ENCODE results near the gene MYT1.

DNA sequence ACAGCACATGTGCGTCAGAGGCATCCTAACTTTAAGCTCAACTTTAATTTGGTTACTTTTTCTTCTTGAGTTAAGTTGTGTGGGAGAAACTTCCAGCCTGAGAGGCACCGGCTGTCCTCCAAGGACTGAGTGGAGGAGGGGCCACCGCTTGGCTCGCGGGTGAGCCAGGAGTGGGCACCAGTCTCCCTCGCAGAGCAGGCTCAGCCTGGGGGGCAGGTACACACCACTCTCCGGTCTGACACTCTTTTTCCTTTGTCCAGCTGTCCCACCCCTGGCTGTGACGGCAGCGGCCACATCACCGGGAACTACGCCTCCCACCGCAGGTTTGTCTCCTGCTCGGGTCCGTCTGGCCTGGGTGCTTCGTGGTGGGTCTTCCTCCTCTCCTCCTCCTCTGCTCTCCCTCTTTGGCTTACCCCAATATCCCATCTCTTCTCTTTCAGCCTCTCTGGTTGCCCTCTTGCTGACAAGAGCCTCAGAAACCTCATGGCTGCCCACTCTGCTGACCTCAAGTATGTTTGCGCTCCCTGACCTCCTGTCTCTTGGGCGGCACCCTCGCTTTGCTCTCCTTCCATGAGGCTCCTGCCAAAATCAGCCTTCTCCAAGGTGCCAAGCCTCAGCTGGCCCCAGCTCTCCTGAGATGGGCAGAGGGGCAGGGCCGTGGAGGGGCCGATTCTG, 58.7 kb downstream of the MYT1 start:
- TF ChIP-seq, protein P1, sequence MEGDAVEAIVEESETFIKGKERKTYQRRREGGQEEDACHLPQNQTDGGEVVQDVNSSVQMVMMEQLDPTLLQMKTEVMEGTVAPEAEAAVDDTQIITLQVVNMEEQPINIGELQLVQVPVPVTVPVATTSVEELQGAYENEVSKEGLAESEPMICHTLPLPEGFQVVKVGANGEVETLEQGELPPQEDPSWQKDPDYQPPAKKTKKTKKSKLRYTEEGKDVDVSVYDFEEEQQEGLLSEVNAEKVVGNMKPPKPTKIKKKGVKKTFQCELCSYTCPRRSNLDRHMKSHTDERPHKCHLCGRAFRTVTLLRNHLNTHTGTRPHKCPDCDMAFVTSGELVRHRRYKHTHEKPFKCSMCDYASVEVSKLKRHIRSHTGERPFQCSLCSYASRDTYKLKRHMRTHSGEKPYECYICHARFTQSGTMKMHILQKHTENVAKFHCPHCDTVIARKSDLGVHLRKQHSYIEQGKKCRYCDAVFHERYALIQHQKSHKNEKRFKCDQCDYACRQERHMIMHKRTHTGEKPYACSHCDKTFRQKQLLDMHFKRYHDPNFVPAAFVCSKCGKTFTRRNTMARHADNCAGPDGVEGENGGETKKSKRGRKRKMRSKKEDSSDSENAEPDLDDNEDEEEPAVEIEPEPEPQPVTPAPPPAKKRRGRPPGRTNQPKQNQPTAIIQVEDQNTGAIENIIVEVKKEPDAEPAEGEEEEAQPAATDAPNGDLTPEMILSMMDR (conservative IDR thresholded peaks at IDR 0.05), result no peak
- TF ChIP-seq ZFX (IDR thresholded peaks at IDR 0.05), result no peak
